ENCODE measurements around the gene OPRD1.
"Not testable (repeated sequence)": the region's sequence is repeated elsewhere in the genome, so short reads cannot be mapped to it uniquely, and the experiment has no call there.

OPRD1 gene

DNA sequence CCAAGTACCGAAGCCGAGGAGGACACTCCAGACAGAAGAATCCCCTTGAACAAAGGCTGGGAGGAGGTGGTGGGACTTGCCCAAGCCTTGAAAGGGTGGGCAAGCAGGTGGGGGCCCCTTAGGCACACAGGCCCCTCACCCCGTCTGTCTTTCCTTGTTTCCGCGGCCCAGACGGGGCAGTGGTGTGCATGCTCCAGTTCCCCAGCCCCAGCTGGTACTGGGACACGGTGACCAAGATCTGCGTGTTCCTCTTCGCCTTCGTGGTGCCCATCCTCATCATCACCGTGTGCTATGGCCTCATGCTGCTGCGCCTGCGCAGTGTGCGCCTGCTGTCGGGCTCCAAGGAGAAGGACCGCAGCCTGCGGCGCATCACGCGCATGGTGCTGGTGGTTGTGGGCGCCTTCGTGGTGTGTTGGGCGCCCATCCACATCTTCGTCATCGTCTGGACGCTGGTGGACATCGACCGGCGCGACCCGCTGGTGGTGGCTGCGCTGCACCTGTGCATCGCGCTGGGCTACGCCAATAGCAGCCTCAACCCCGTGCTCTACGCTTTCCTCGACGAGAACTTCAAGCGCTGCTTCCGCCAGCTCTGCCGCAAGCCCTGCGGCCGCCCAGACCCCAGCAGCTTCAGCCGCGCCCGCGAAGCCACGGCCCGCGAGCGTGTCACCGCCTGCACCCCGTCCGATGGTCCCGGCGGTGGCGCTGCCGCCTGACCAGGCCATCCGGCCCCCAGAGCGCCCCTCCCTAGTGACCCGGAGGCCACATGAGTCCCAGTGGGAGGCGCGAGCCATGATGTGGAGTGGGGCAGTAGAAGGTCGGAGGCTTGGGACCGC lies 50.8 kb downstream of the OPRD1 start:
- no peak for DNase-seq (ENCODE audit: low read depth in 1 of 2, low spot score in 1 of 2)
- in situ Hi-C loops (cut with HindIII; ENCODE audit: low pct_unique_long_range_greater_than_20kb, low sequenced_read_pairs), result no loop called here
- no peak for TF ChIP-seq JUND (IDR thresholded peaks at IDR 0.05; ENCODE audit: low read depth)

DNA sequence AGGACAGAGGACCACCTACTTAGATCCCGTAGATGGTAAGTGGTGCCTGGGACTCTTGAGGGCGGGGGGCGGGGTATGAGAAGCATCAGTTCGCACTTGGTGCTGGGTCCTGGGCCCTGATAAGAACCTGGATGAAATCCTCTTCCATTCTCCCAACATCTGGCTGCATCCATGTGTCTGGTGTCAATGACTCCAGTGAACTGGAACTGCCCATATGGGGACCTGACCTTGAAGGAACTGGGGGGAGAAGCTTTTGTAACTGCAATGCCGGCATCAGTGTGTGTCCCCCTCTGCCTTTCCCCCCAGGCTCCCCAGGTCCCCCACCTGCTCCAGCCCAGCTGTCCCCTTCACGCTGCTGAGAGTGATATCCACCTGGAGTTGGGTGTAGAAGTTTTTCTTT lies 52.7 kb downstream of the OPRD1 start:
- in situ Hi-C loops (cut with HindIII; ENCODE audit: low pct_unique_long_range_greater_than_20kb, low sequenced_read_pairs), result no loop called here
- DNase-seq (ENCODE audit: low read depth in 1 of 2, low spot score in 1 of 2), result no peak
- no peak for TF ChIP-seq JUND (IDR thresholded peaks at IDR 0.05; ENCODE audit: low read depth)

- no peak for TF ChIP-seq JUND (IDR thresholded peaks at IDR 0.05; ENCODE audit: low read depth)
- DNase-seq (ENCODE audit: low read depth in 1 of 2, low spot score in 1 of 2), result no peak
- in situ Hi-C loops (cut with HindIII; ENCODE audit: low pct_unique_long_range_greater_than_20kb, low sequenced_read_pairs), result no loop called here
Measured at GRCh38 chr1:28865997-28866650, 54.2 kb downstream of the OPRD1 start.

- DNase-seq (ENCODE audit: low read depth in 1 of 2, low spot score in 1 of 2), result no peak
- in situ Hi-C loops (cut with HindIII; ENCODE audit: low pct_unique_long_range_greater_than_20kb, low sequenced_read_pairs), result no loop called here
- no peak for TF ChIP-seq JUND (IDR thresholded peaks at IDR 0.05; ENCODE audit: low read depth)
Measured at GRCh38 chr1:28867850-28868249, 55.9 kb downstream of the OPRD1 start.

- in situ Hi-C loops (cut with HindIII; ENCODE audit: low pct_unique_long_range_greater_than_20kb, low sequenced_read_pairs), result no loop called here
- no peak for DNase-seq (ENCODE audit: low read depth in 1 of 2, low spot score in 1 of 2)
- no peak for TF ChIP-seq JUND (IDR thresholded peaks at IDR 0.05; ENCODE audit: low read depth)
Measured at GRCh38 chr1:28869952-28870351, 58.0 kb downstream of the OPRD1 start.

GRCh38 chr1:28871631-28872401 lies 59.8 kb downstream of the OPRD1 start:
- no peak for TF ChIP-seq JUND (IDR thresholded peaks at IDR 0.05; ENCODE audit: low read depth)
- in situ Hi-C loops (cut with HindIII; ENCODE audit: low pct_unique_long_range_greater_than_20kb, low sequenced_read_pairs), result no loop called here
- no peak for DNase-seq (ENCODE audit: low read depth in 1 of 2, low spot score in 1 of 2)

GRCh38 chr1:28875134-28875533 lies 63.2 kb downstream of the OPRD1 start:
- DNase-seq (ENCODE audit: low read depth in 1 of 2, low spot score in 1 of 2); in situ Hi-C loops (cut with HindIII; ENCODE audit: low pct_unique_long_range_greater_than_20kb, low sequenced_read_pairs): not testable (repeated sequence)

DNA sequence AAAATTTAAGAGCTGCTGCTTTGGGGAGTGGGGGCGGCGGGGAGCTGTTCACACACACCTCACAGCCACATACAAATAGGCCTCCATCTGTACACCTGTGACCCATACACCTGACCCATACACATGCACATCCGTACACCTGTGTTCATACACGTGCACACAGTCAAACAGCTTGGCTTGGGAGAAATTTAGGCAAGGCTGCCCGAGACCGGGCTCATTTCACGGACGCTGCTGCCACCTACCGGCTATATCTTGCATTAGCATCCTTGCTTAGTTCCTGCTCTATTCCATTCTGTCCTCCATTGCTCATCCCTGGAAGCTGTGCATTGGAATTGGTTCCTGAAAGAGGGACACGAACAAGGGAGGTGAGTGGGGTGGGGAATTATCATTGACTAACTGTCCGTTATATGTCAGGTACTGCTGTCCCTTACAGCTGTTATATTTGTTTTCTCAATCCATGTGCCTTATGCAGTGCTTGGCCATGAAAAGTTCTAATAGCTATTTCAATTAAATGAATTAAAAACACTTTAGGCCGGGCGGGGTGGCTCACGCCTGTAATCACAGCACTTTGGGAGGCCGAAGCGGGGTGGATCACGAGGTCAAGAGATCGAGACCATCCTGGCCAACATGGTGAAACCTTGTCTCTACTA lies 65.3 kb downstream of the OPRD1 start:
- DNase-seq (ENCODE audit: low read depth in 1 of 2, low spot score in 1 of 2), result peak; percentile 66 to 83
- TF ChIP-seq JUND (IDR thresholded peaks at IDR 0.05; ENCODE audit: low read depth), result no peak
- in situ Hi-C loops (cut with HindIII; ENCODE audit: low pct_unique_long_range_greater_than_20kb, low sequenced_read_pairs), result no loop called here

DNA sequence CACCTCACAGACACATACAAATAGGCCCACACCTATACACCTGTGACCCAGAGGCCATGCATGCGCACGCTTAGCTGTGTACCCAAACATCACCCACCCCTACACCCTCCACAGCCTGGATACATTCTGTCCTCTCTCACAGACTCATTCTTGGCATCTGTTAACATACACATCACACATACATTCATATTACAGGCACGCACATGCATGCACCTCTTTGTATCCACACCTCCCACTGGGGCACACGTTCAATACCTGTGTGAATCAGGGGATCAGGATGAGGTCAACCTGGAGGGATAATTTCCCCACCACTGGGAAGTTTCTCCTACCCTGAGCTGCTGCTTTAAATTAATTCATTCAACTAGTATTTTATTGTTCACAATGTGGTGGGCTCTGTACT lies 66.8 kb downstream of the OPRD1 start:
- no peak for TF ChIP-seq JUND (IDR thresholded peaks at IDR 0.05; ENCODE audit: low read depth)
- in situ Hi-C loops (cut with HindIII; ENCODE audit: low pct_unique_long_range_greater_than_20kb, low sequenced_read_pairs), result no loop called here
- no peak for DNase-seq (ENCODE audit: low read depth in 1 of 2, low spot score in 1 of 2)

DNA sequence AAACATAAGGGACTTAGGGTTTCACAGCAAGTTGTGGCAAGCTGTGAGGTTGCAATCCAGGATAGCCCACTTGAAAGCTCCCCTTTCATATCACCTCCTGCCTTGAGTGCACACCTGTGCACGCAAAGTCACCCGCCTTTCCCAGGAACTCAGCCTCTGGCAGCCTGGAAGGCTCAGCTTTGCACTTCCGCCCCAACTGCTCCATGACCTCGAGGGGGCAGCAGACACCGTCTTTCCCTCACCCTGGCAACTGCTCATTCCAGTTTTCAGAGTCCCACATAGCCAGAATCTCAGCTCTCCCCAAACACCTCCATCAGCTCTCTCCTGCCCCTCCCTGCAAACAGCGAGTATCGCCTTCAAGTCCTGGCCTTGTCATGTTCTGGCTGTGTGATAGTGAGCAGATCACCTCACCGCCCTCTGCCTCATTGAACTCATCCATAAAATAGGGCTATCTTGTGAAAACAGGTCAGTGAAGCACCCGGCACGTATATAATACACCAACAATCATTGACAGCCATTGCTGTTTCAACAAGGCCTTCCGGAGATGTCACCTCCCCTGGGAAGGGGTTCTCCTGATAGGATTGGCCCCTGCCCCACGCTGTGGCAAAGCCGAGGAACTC lies 70.1 kb downstream of the OPRD1 start:
- TF ChIP-seq JUND (IDR thresholded peaks at IDR 0.05; ENCODE audit: low read depth), result no peak
- DNase-seq (ENCODE audit: low read depth in 1 of 2, low spot score in 1 of 2), result peak; percentile 49 to 92
- in situ Hi-C loops (cut with HindIII; ENCODE audit: low pct_unique_long_range_greater_than_20kb, low sequenced_read_pairs), result no loop called here

GRCh38 chr1:28883242-28883616 lies 71.3 kb downstream of the OPRD1 start:
- TF ChIP-seq JUND (IDR thresholded peaks at IDR 0.05; ENCODE audit: low read depth), result no peak
- no peak for DNase-seq (ENCODE audit: low read depth in 1 of 2, low spot score in 1 of 2)
- in situ Hi-C loops (cut with HindIII; ENCODE audit: low pct_unique_long_range_greater_than_20kb, low sequenced_read_pairs), result no loop called here

DNA sequence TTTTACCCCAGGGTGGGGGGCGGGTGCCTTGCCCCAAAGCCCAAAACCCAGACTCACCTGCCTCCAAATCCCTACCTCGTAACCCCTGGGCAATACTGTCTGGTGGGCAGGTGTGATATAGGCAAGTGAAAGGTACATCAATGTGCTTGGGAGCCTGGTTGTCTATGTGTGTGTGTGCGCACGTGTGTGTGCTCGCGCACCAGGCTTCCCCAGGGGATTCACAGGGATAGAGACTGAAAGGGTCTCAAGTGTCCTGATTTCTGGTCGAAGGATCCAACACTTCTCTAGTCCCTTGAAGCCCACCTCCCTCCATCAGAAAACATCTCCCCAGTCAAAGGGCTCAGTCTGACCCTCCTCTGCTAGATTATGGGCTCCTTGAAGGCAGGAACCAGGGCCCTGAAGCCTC lies 73.5 kb downstream of the OPRD1 start:
- in situ Hi-C loops (cut with HindIII; ENCODE audit: low pct_unique_long_range_greater_than_20kb, low sequenced_read_pairs), result no loop called here
- no peak for DNase-seq (ENCODE audit: low read depth in 1 of 2, low spot score in 1 of 2)
- TF ChIP-seq JUND (IDR thresholded peaks at IDR 0.05; ENCODE audit: low read depth), result no peak
